Neural crest cell (in vitro differentiated cells): ENCODE measurements around the gene ZNF335. TPM values are rescaled to one million over a fixed set of nuclear protein-coding genes. Genes with fewer than 3 reads are reported as not detected.

Source experiments
- DNase-seq: peaks from one replicate; pipeline ENCODE4 v3.0.0; 2021; ENCODE audit warnings: low read depth, mixed read lengths, low spot score
- H3K27ac Mint-ChIP-seq: one replicate; pipeline ENCODE4 v1.8.0; 2021; ENCODE audit warnings: mild to moderate bottlenecking, mixed read lengths; ENCODE audit not compliant: unreplicated experiment
- H3K27me3 Mint-ChIP-seq: 2 replicates; pipeline ENCODE4 v1.8.0; 2021; ENCODE audit warnings: low read depth, mild to moderate bottlenecking, mixed read lengths
- H3K36me3 Mint-ChIP-seq: 2 replicates; pipeline ENCODE4 v1.8.0; 2021; ENCODE audit warnings: low read depth, mild to moderate bottlenecking, mixed read lengths
- H3K4me1 Mint-ChIP-seq: 2 replicates; pipeline ENCODE4 v1.8.0; 2021; ENCODE audit warnings: mixed read lengths
- H3K4me3 Mint-ChIP-seq: one replicate; pipeline ENCODE4 v1.8.0; 2021; ENCODE audit warnings: mild to moderate bottlenecking, mixed read lengths
- H3K9me3 Mint-ChIP-seq: 2 replicates; pipeline ENCODE4 v1.8.0; 2021; ENCODE audit warnings: mixed read lengths
- CTCF ChIP-seq: fragments of 200-600 bp; sonication (generic); conservative IDR thresholded peaks from 2 replicates; pipeline ENCODE4 v1.5.0; 2021; ENCODE audit warnings: antibody characterized with exemption, mild to moderate bottlenecking
- total RNA-seq: library from RNA; stranded (reverse); gene quantifications from 2 replicates; pipeline ENCODE4 v1.2.1, GENCODE V29; 2021

ZNF335 gene
- total RNA-seq, 1 donor from 2014 or later = 24.8 TPM

GRCh38 chr20:45963059-45964005, 8.7 kb downstream of the ZNF335 start:
- Mint-ChIP-seq H3K36me3 (peaks cover 17% of the 10 kb centered on the region), H3K4me3 (peak overlapping the region; percentile 68), H3K27me3 (no peaks in the 10 kb centered on the region), H3K9me3 (no peaks in the 10 kb centered on the region), H3K4me1 (no peaks in the 10 kb centered on the region), H3K27ac (no peak overlapping the region)
- no peak for DNase-seq
- peak; percentile 58 for TF ChIP-seq CTCF

GRCh38 chr20:45962031-45962755, 9.8 kb downstream of the ZNF335 start:
- no peak overlapping the region for H3K4me3 Mint-ChIP-seq
- H3K9me3 Mint-ChIP-seq = no peaks in the 10 kb centered on the region
- TF ChIP-seq CTCF = no peak
- no peak for DNase-seq
- H3K27ac Mint-ChIP-seq = no peak overlapping the region
- H3K4me1 Mint-ChIP-seq = no peaks in the 10 kb centered on the region
- peaks cover 18% of the 10 kb centered on the region for H3K36me3 Mint-ChIP-seq
- H3K27me3 Mint-ChIP-seq = no peaks in the 10 kb centered on the region

- Mint-ChIP-seq H3K9me3 (no peaks in the 10 kb centered on the region), H3K27me3 (no peaks in the 10 kb centered on the region), H3K4me1 (no peaks in the 10 kb centered on the region), H3K4me3 (no peak overlapping the region), H3K36me3 (peaks cover 18% of the 10 kb centered on the region), H3K27ac (peak overlapping the region; percentile 71)
- no peak for DNase-seq
- TF ChIP-seq CTCF = no peak
These were observed 11.9 kb downstream of the ZNF335 start for GRCh38 chr20:45959956-45960630.

- Mint-ChIP-seq H3K4me1 (no peaks in the 10 kb centered on the region), H3K4me3 (no peak overlapping the region), H3K9me3 (no peaks in the 10 kb centered on the region), H3K27ac (no peak overlapping the region), H3K27me3 (no peaks in the 10 kb centered on the region), H3K36me3 (peaks cover 18% of the 10 kb centered on the region)
- DNase-seq = no peak
- TF ChIP-seq CTCF = no peak
These were observed 12.9 kb downstream of the ZNF335 start for GRCh38 chr20:45959126-45959525.

- Mint-ChIP-seq H3K27ac (no peak overlapping the region), H3K9me3 (no peaks in the 10 kb centered on the region), H3K27me3 (no peaks in the 10 kb centered on the region), H3K36me3 (peaks cover 18% of the 10 kb centered on the region), H3K4me3 (no peak overlapping the region), H3K4me1 (no peaks in the 10 kb centered on the region)
- DNase-seq = no peak
- TF ChIP-seq CTCF = no peak
These were observed 13.4 kb downstream of the ZNF335 start for GRCh38 chr20:45958593-45958992.
